WTC11 (cell line): ENCODE data around the gene ANKRD39. TPM values are rescaled to one million over a fixed set of nuclear protein-coding genes. Genes with fewer than 3 reads are reported as not detected.

Experiments
- ATAC-seq: fragments of 200-7000 bp; cut with Tn5 transposase; 2 replicates; pipeline ENCODE4 v1.10.0; 2021; ENCODE audit warnings: mild to moderate bottlenecking, moderate library complexity
- CTCF ChIA-PET: fragments of 300-600 bp; sonication (Branson Sonifier 250); formaldehyde crosslinking; loops from one replicate; lab custom pipeline; 2021; ENCODE audit warnings: antibody characterized with exemption; lab: Charles Lee
- POLR2A ChIA-PET: fragments of 350-600 bp; sonication (Branson Sonifier 250); formaldehyde crosslinking; loops from one replicate; lab custom pipeline; 2021; ENCODE audit warnings: antibody characterized with exemption; lab: Charles Lee
- DNase-seq: peaks from one replicate; pipeline ENCODE4 v3.0.0; 2021; ENCODE audit warnings: low spot score
- H3K27ac Mint-ChIP-seq: 2 replicates; pipeline ENCODE4 v1.8.0; 2021; ENCODE audit warnings: mixed read lengths
- H3K27me3 Mint-ChIP-seq: 2 replicates; pipeline ENCODE4 v1.8.0; 2021; ENCODE audit warnings: low read depth, mild to moderate bottlenecking, moderate library complexity, mixed read lengths
- H3K36me3 Mint-ChIP-seq: 2 replicates; pipeline ENCODE4 v1.8.0; 2021; ENCODE audit warnings: mixed read lengths
- H3K4me1 Mint-ChIP-seq: 2 replicates; pipeline ENCODE4 v1.8.0; 2022; ENCODE audit warnings: mixed read lengths
- H3K4me3 Mint-ChIP-seq: 2 replicates; pipeline ENCODE4 v1.8.0; 2021; ENCODE audit warnings: mild to moderate bottlenecking, moderate library complexity, mixed read lengths
- H3K9me3 Mint-ChIP-seq: 2 replicates; pipeline ENCODE4 v1.8.0; 2021; ENCODE audit warnings: mixed read lengths
- ELF4 ChIP-seq: sonication (generic); formaldehyde crosslinking; IDR thresholded peaks from 2 replicates; pipeline ENCODE4 v1.8.1; 2022; ENCODE audit warnings: low read depth, mild to moderate bottlenecking, moderate library complexity, missing genetic modification reagents
- ESRRA ChIP-seq: sonication (generic); formaldehyde crosslinking; IDR thresholded peaks from 2 replicates; pipeline ENCODE4 v1.8.1; 2022; ENCODE audit warnings: mild to moderate bottlenecking, missing genetic modification reagents, borderline replicate concordance
- ETV6 ChIP-seq: sonication (generic); formaldehyde crosslinking; IDR thresholded peaks from 2 replicates; pipeline ENCODE4 v1.8.1; 2022; ENCODE audit warnings: mild to moderate bottlenecking, missing genetic modification reagents
- FOXK1 ChIP-seq: sonication (generic); formaldehyde crosslinking; IDR thresholded peaks from 2 replicates; pipeline ENCODE4 v1.8.0; 2022; ENCODE audit warnings: mild to moderate bottlenecking, moderate library complexity, missing genetic modification reagents
- FOXP1 ChIP-seq: sonication (generic); formaldehyde crosslinking; IDR thresholded peaks from 2 replicates; pipeline ENCODE4 v1.8.0; 2022; ENCODE audit warnings: missing genetic modification reagents, mild to moderate bottlenecking, moderate library complexity, borderline replicate concordance
- GABPB1 ChIP-seq: sonication (generic); formaldehyde crosslinking; IDR thresholded peaks from 2 replicates; pipeline ENCODE4 v1.8.1; 2023; ENCODE audit warnings: mild to moderate bottlenecking, missing genetic modification reagents
- HMGA2 ChIP-seq: fragments of 250-450 bp; sonication (Bioruptor Pico); IDR thresholded peaks from 2 replicates; pipeline ENCODE4 v1.4.0; 2021; ENCODE audit warnings: mild to moderate bottlenecking, moderate library complexity
- NR3C1 ChIP-seq: sonication (generic); formaldehyde crosslinking; conservative IDR thresholded peaks from 2 replicates; pipeline ENCODE4 v1.8.1; 2023; ENCODE audit warnings: low read depth, mild to moderate bottlenecking, missing genetic modification reagents
- ZNF317 ChIP-seq: sonication (generic); formaldehyde crosslinking; IDR thresholded peaks from 2 replicates; pipeline ENCODE4 v1.8.1; 2023; ENCODE audit warnings: low read depth, mild to moderate bottlenecking, moderate library complexity, missing genetic modification reagents, borderline replicate concordance
- total RNA-seq: library from RNA; stranded (reverse); gene quantifications from 3 replicates; pipeline ENCODE4 v1.2.3, GENCODE V29; 2021
- TF ChIP-seq, protein P1 (sequence below): fragments of 250-450 bp; sonication (Bioruptor Pico); IDR thresholded peaks from 2 replicates; pipeline ENCODE4 v1.9.0; 2021; ENCODE audit warnings: mild to moderate bottlenecking
- TF ChIP-seq, protein P2 (sequence below): sonication (generic); formaldehyde crosslinking; IDR thresholded peaks from 2 replicates; pipeline ENCODE4 v1.8.0; 2022; ENCODE audit warnings: missing genetic modification reagents
- TF ChIP-seq, protein P3 (sequence below): sonication (generic); formaldehyde crosslinking; IDR thresholded peaks from 2 replicates; pipeline ENCODE4 v1.8.1; 2023; ENCODE audit warnings: mild to moderate bottlenecking, missing genetic modification reagents, moderate library complexity
- TF ChIP-seq, protein P4 (sequence below): sonication (generic); formaldehyde crosslinking; IDR thresholded peaks from 2 replicates; pipeline ENCODE4 v1.8.1; 2022; ENCODE audit warnings: missing genetic modification reagents, borderline replicate concordance

Gene ANKRD39
- total RNA-seq, 1 experiment from 2014 or later, result 17.9 TPM

DNA sequence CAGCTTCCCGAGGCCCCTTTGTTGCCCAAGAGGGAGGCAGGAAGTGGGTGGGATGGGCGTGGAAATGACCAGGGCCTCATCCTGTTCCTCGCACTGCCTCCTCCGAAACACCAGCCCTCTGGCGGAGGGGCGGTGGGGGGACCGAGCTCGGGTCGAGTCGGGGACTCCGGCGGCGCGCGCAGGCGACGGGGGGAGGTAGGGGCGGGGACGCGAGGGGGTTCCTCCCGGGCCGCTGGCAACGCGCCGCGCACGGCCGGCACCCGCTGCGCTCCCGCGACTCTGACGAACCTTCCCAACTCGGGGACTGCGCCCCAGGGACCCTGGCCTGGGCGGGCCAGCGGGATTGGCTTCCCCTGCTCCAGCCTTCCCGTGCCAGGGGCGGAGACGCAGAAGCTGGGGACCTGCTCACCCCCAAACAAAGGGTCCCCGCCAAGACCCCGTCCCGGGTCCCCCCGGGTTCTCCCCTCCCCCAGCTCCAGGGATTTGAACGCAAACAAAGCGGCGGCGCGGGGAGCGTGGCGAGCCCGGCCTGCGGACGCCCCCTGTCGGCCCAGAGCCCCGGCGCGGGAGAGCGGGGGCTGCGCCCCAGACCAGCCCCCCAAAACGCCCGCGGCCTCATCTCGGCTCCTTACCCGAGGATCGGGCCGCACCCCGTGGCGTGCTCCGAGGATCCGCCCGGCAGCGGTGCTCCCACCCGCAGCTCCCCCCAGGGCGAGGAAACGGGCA is 10.9 kb upstream of the ANKRD39 start (continued):
- TF ChIP-seq FOXP1 (CRISPR knock-in tag) (peak; percentile 37; the same call in 1 of the 2 replicates), HMGA2 (CRISPR knock-in tag) (no peak), NR3C1 (CRISPR knock-in tag) (no peak), ELF4 (0 out of 2 replicates have a peak, but pooled peaks have one; percentile 69), GABPB1 (CRISPR knock-in tag) (no peak), ZNF317 (CRISPR knock-in tag) (no peak), FOXK1 (CRISPR knock-in tag) (peak; percentile 46; the same call in 1 of the 2 replicates)
- TF ChIP-seq, protein P1, sequence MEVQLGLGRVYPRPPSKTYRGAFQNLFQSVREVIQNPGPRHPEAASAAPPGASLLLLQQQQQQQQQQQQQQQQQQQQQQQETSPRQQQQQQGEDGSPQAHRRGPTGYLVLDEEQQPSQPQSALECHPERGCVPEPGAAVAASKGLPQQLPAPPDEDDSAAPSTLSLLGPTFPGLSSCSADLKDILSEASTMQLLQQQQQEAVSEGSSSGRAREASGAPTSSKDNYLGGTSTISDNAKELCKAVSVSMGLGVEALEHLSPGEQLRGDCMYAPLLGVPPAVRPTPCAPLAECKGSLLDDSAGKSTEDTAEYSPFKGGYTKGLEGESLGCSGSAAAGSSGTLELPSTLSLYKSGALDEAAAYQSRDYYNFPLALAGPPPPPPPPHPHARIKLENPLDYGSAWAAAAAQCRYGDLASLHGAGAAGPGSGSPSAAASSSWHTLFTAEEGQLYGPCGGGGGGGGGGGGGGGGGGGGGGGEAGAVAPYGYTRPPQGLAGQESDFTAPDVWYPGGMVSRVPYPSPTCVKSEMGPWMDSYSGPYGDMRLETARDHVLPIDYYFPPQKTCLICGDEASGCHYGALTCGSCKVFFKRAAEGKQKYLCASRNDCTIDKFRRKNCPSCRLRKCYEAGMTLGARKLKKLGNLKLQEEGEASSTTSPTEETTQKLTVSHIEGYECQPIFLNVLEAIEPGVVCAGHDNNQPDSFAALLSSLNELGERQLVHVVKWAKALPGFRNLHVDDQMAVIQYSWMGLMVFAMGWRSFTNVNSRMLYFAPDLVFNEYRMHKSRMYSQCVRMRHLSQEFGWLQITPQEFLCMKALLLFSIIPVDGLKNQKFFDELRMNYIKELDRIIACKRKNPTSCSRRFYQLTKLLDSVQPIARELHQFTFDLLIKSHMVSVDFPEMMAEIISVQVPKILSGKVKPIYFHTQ (CRISPR knock-in tag), result no peak

DNA sequence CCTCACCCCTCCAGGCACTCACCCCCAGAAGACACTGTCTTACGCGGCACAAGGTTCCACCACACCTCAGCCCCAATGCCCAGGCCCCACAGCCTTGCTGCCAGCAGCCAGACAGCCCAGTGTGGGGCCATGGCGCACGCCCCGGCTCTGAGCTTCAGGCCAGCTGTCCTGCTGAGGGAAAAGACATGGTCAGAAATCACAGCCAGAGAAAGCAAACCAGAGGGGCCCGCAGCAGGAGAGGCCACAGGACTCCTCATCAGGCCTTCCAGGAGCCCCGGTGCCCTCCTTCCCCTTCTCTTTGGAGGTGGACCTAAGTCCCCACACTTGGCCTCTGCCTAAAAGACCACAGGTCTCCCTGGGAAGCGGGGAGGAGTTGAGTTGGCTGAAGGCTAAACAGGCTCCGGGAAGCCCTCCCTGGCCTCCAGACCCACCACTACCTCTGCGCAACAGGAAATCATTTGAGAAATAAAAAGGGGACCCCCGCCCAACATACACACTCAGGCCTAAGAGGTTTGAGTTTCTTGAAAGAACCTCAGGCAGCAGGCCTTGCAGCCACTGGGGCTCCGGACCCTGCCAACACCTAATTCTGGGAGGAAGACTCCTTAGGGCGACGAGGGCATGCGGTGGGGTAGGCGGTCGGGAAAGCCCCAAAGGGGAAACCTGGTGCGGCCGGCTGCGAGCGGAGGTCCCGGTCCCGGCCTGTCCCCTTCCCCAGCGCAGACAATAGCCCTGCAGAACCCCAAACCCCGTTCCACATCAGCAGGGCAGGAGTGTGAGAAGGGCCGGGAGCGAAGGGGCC is 10.1 kb upstream of the ANKRD39 start:
- peak overlapping the region; percentile 82 for H3K4me3 Mint-ChIP-seq
- H3K9me3 Mint-ChIP-seq, result no peaks in the 10 kb centered on the region

DNA sequence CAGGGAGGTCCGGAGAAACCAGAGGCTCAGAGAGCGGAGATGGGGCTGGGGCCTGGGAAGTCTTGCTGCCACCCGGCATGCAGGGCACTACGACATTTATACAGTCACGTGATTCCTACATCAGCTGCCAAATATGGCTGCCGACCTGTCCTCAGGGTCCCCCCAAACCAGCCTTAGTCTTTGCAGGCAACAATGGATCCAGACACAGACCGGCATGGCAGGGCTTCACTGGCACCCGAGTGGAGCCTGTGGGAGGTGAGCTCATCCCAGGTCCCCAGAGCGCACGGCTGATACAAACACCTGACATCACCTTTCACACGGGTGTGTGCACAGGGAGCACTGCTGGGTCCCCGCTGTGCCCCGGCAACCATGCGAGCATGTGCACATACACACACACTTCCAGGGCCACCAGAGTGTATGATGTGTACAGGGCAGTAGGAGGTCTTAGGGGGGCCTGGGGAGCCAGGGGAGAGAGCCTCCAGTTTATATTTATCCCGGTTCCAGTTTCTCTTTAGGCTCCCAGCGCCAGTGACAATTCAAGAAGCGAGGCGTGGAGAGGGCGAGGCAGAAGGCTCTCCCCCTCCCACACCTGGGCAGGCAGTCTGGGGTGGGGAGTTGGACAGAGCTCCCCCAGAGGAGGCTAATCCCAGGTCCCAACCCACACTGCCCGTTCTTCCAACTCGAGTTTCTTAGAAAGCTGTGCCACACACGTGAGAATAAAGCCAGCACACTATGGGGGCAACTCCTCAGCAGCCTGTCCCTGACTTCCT is 9.4 kb upstream of the ANKRD39 start:
- peak overlapping the region; percentile 82 for H3K4me3 Mint-ChIP-seq
- ChIA-PET CTCF (interaction anchor here (1.6 to 3.6 kb wide), 3 partner anchors 9 to 83 kb away, joined by 6 to 63 read pairs (median 31); partner anchors contain the start of genes ANKRD39 and CNNM3), POLR2A (no interaction called here)
- peak overlapping the region; percentile 80 for H3K27ac Mint-ChIP-seq
- H3K9me3 Mint-ChIP-seq, result no peaks in the 10 kb centered on the region
- H3K4me1 Mint-ChIP-seq, result peaks cover 21% of the 10 kb centered on the region
- TF ChIP-seq, protein P2, sequence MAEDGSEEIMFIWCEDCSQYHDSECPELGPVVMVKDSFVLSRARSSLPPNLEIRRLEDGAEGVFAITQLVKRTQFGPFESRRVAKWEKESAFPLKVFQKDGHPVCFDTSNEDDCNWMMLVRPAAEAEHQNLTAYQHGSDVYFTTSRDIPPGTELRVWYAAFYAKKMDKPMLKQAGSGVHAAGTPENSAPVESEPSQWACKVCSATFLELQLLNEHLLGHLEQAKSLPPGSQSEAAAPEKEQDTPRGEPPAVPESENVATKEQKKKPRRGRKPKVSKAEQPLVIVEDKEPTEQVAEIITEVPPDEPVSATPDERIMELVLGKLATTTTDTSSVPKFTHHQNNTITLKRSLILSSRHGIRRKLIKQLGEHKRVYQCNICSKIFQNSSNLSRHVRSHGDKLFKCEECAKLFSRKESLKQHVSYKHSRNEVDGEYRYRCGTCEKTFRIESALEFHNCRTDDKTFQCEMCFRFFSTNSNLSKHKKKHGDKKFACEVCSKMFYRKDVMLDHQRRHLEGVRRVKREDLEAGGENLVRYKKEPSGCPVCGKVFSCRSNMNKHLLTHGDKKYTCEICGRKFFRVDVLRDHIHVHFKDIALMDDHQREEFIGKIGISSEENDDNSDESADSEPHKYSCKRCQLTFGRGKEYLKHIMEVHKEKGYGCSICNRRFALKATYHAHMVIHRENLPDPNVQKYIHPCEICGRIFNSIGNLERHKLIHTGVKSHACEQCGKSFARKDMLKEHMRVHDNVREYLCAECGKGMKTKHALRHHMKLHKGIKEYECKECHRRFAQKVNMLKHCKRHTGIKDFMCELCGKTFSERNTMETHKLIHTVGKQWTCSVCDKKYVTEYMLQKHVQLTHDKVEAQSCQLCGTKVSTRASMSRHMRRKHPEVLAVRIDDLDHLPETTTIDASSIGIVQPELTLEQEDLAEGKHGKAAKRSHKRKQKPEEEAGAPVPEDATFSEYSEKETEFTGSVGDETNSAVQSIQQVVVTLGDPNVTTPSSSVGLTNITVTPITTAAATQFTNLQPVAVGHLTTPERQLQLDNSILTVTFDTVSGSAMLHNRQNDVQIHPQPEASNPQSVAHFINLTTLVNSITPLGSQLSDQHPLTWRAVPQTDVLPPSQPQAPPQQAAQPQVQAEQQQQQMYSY (CRISPR knock-in tag), result 0 out of 2 replicates have a peak, but pooled peaks have one; percentile 20
- TF ChIP-seq, protein P3, sequence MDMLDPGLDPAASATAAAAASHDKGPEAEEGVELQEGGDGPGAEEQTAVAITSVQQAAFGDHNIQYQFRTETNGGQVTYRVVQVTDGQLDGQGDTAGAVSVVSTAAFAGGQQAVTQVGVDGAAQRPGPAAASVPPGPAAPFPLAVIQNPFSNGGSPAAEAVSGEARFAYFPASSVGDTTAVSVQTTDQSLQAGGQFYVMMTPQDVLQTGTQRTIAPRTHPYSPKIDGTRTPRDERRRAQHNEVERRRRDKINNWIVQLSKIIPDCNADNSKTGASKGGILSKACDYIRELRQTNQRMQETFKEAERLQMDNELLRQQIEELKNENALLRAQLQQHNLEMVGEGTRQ (CRISPR knock-in tag), result peak; percentile 19; the same call in 1 of the 2 replicates
- TF ChIP-seq FOXP1 (CRISPR knock-in tag), result no peak
- peaks cover 23% of the 10 kb centered on the region for H3K36me3 Mint-ChIP-seq
- H3K27me3 Mint-ChIP-seq, result 0 out of 2 replicates have a peak, but pooled peaks cover 4% of the 10 kb centered on the region
- no peak for DNase-seq
- no peak for ATAC-seq

More for the DNA sequence above, 10.1 kb upstream of the ANKRD39 start:
- TF ChIP-seq ETV6 (peak; percentile 51; the same call in 1 of the 2 replicates), ESRRA (CRISPR knock-in tag) (0 out of 2 replicates have a peak, but pooled peaks have one; percentile 8)
- TF ChIP-seq, protein P4, sequence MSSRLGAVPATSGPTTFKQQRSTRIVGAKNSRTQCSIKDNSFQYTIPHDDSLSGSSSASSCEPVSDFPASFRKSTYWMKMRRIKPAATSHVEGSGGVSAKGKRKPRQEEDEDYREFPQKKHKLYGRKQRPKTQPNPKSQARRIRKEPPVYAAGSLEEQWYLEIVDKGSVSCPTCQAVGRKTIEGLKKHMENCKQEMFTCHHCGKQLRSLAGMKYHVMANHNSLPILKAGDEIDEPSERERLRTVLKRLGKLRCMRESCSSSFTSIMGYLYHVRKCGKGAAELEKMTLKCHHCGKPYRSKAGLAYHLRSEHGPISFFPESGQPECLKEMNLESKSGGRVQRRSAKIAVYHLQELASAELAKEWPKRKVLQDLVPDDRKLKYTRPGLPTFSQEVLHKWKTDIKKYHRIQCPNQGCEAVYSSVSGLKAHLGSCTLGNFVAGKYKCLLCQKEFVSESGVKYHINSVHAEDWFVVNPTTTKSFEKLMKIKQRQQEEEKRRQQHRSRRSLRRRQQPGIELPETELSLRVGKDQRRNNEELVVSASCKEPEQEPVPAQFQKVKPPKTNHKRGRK (CRISPR knock-in tag), result no peak
- ChIA-PET POLR2A (interaction anchor here (0.6 to 2.0 kb wide), 7 partner anchors 7 to 53 kb away, joined by 3 to 20 read pairs (median 3); partner anchors contain the start of genes ANKRD39 and CNNM3), CTCF (interaction anchor here (0.5 to 3.6 kb wide), 30 partner anchors 8 to 314 kb away, joined by 3 to 63 read pairs (median 4); partner anchors contain the start of genes ANKRD39, CNNM3 and FAHD2B)
- H3K36me3 Mint-ChIP-seq, result peaks cover 19% of the 10 kb centered on the region
- H3K27ac Mint-ChIP-seq, result peak overlapping the region; percentile 80
- ATAC-seq (no peak), DNase-seq (no peak)
- 0 out of 2 replicates have a peak, but pooled peaks cover 4% of the 10 kb centered on the region for H3K27me3 Mint-ChIP-seq
- peaks cover 29% of the 10 kb centered on the region for H3K4me1 Mint-ChIP-seq
